HCT116 (cell line): ENCODE results near the gene B4GALNT3. TPM values are rescaled to one million over a fixed set of nuclear protein-coding genes. Genes with fewer than 3 reads are reported as not detected.

Source experiments
- ATAC-seq: fragments of 200-7000 bp; cut with Tn5 transposase; 2 replicates; pipeline ENCODE4 v1.9.1; 2020; ENCODE audit warnings: mild to moderate bottlenecking, moderate library complexity
- BruUV-seq: library from RNA; stranded (reverse); fragments of 400-500 nt; replicated peaks from 2 replicates; lab custom pipeline; 2021; lab: Mats Ljungman, UMichigan
- CTCF ChIA-PET: fragments of 300-600 bp; sonication (Branson Sonifier 250); formaldehyde crosslinking; loops from one replicate; lab custom pipeline; 2021; ENCODE audit warnings: antibody characterized with exemption; lab: Charles Lee
- POLR2A ChIA-PET: fragments of 300-600, 350-600 bp; sonication (Branson Sonifier 250); formaldehyde crosslinking; loops from one replicate; lab custom pipeline; 2021; ENCODE audit warnings: antibody characterized with exemption; lab: Charles Lee
- RAD21 ChIA-PET, 2 experiments: fragments of 300-600 bp; sonication (Branson Sonifier 250); formaldehyde crosslinking; loops; one replicate each; lab custom pipeline; 2023; ENCODE audit warnings: low total read pairs in 2 of 2; ENCODE audit not compliant: uncharacterized antibody in 2 of 2, unreplicated experiment in 2 of 2, low non-redundant PET in 1 of 2; lab: Charles Lee
- DNase-seq: peaks from one replicate; pipeline ENCODE4 v3.0.0-alpha.2; 2010; ENCODE audit warnings: low read depth, low spot score
- H2AFZ ChIP-seq: fragments of 200-600 bp; shearing (Covaris generic), sonication (generic); 2 replicates; pipeline ENCODE4 v1.6.1; 2017; ENCODE audit warnings: low read depth, mixed run types, mixed read lengths, antibody characterized with exemption, low read length; ENCODE audit not compliant: poor library complexity, severe bottlenecking
- H3K27ac ChIP-seq: 2 replicates; pipeline ENCODE4 v1.5.1; 2012; ENCODE audit warnings: low read depth, low read length
- H3K27me3 ChIP-seq: fragments of 200-600 bp; sonication (generic); 2 replicates; pipeline ENCODE4 v1.6.1; 2016; ENCODE audit warnings: mixed run types, low read length, mixed read lengths; ENCODE audit not compliant: insufficient read depth
- H3K36me3 ChIP-seq, 2 experiments: fragments of 200-500 bp in 1 of 2; fragments of 200-600 bp in 1 of 2; sonication (Bioruptor generic) in 1 of 2; sonication (generic) in 1 of 2; 2 replicates each; pipeline versions ENCODE4 v1.5.1 to v1.6.1; 2014 to 2016; ENCODE audit warnings: low read length in 2 of 2, inconsistent platforms in 1 of 2, mixed read lengths in 1 of 2, mixed run types in 1 of 2; ENCODE audit not compliant: insufficient read depth in 2 of 2, control insufficient read depth in 1 of 2
- H3K4me1 ChIP-seq, 2 experiments: fragments of 200-600 bp in 1 of 2; sonication (generic) in 1 of 2; 2 replicates each; pipeline versions ENCODE4 v1.5.1 to v1.6.1; 2012 to 2017; ENCODE audit warnings: low read length in 2 of 2, inconsistent platforms in 1 of 2, mild to moderate bottlenecking in 1 of 2, mixed read lengths in 1 of 2, mixed run types in 1 of 2, moderate library complexity in 1 of 2; ENCODE audit not compliant: insufficient read depth in 2 of 2, control insufficient read depth in 1 of 2
- H3K4me2 ChIP-seq: fragments of 200-600 bp; sonication (generic); 2 replicates; pipeline ENCODE4 v1.6.1; 2017; ENCODE audit warnings: mixed run types, low read length, mixed read lengths
- H3K4me3 ChIP-seq, 2 experiments: fragments of 200-600 bp in 1 of 2; sonication (generic) in 1 of 2; replicated peaks in 1 of 2; 2 replicates each; pipeline ENCODE4 v1.5.1; 2011 to 2016; ENCODE audit warnings: low read length in 2 of 2, control low read depth in 1 of 2, low read depth in 1 of 2, mild to moderate bottlenecking in 1 of 2, mixed read lengths in 1 of 2, mixed run types in 1 of 2
- H3K79me2 ChIP-seq: fragments of 200-600 bp; sonication (generic); 2 replicates; pipeline ENCODE4 v1.6.1; 2017; ENCODE audit warnings: mild to moderate bottlenecking, mixed run types, low read length, moderate library complexity, mixed read lengths; ENCODE audit not compliant: insufficient read depth
- H3K9ac ChIP-seq: fragments of 200-600 bp; sonication (generic); 2 replicates; pipeline ENCODE4 v1.6.1; 2016; ENCODE audit warnings: low read length, mixed read lengths
- H3K9me2 ChIP-seq: fragments of 200-600 bp; sonication (generic), shearing (Covaris generic); 2 replicates; pipeline ENCODE4 v1.6.1; 2017; ENCODE audit warnings: mixed run types, mild to moderate bottlenecking, moderate library complexity; ENCODE audit not compliant: insufficient read depth
- H3K9me3 ChIP-seq, 2 experiments: fragments of 200-500 bp in 1 of 2; fragments of 200-600 bp in 1 of 2; sonication (Bioruptor generic) in 1 of 2; sonication (generic) in 1 of 2; 2 replicates each; pipeline ENCODE4 v1.6.1; 2014 to 2017; ENCODE audit warnings: low read length in 2 of 2, mixed read lengths in 2 of 2, inconsistent platforms in 1 of 2, low read depth in 1 of 2, mild to moderate bottlenecking in 1 of 2, mixed run types in 1 of 2, moderate library complexity in 1 of 2; ENCODE audit not compliant: control insufficient read depth in 1 of 2, insufficient read depth in 1 of 2
- H4K20me1 ChIP-seq: fragments of 200-600 bp; sonication (generic), shearing (Covaris generic); 2 replicates; pipeline ENCODE4 v1.6.1; 2017; ENCODE audit warnings: mixed run types, mild to moderate bottlenecking, moderate library complexity; ENCODE audit not compliant: insufficient read depth
- EGR1 ChIP-seq: IDR thresholded peaks from 2 replicates; pipeline ENCODE4 v1.6.1; 2012; ENCODE audit warnings: low read depth
- ELF1 ChIP-seq: IDR thresholded peaks from 2 replicates; pipeline ENCODE4 v1.6.1; 2012; ENCODE audit warnings: low read depth, borderline replicate concordance
- EZH2 ChIP-seq: fragments of 200-600 bp; sonication (generic); IDR thresholded peaks from 2 replicates; pipeline ENCODE4 v1.6.1; 2017; ENCODE audit warnings: antibody characterized with exemption, mixed run types
- JUND ChIP-seq: IDR thresholded peaks from 2 replicates; pipeline ENCODE4 v1.6.1; 2012
- POLR2A ChIP-seq: IDR thresholded peaks from 2 replicates; pipeline ENCODE4 v1.7.0; 2011; ENCODE audit warnings: borderline replicate concordance; ENCODE audit not compliant: insufficient read depth, insufficient read length; ENCODE audit errors: extremely low read depth
- RAD21 ChIP-seq: IDR thresholded peaks from 2 replicates; pipeline ENCODE4 v1.6.1; 2012; ENCODE audit warnings: low read depth, mild to moderate bottlenecking
- REST ChIP-seq: IDR thresholded peaks from 2 replicates; pipeline ENCODE4 v1.6.1; 2012; ENCODE audit warnings: low read depth
- SIN3A ChIP-seq: IDR thresholded peaks from 2 replicates; pipeline ENCODE4 v1.6.1; 2012; ENCODE audit warnings: low read depth
- SP1 ChIP-seq: IDR thresholded peaks from 2 replicates; pipeline ENCODE4 v1.6.1; 2012; ENCODE audit warnings: low read depth
- YY1 ChIP-seq: IDR thresholded peaks from 2 replicates; pipeline ENCODE4 v1.6.1; 2011; ENCODE audit warnings: low read length, low read depth, moderate library complexity, mild to moderate bottlenecking; ENCODE audit not compliant: insufficient replicate concordance; ENCODE audit errors: extremely low read depth
- ZFX ChIP-seq: fragments of 450-650 bp; IDR thresholded peaks from 2 replicates; pipeline ENCODE4 v1.6.1; 2017
- ZNF274 ChIP-seq: fragments of 200-500 bp; sonication (Bioruptor generic); IDR thresholded peaks from 2 replicates; pipeline ENCODE4 v1.6.1; 2014; ENCODE audit warnings: mild to moderate bottlenecking, low read depth, low read length, inconsistent platforms
- intact Hi-C: fragments of 100-400 bp; cut with micrococcal nuclease; formaldehyde crosslinking; loops from 2 replicates; pipeline ENCODE4 v1.10.0; 2022
- total RNA-seq: library from RNA; stranded (reverse); gene quantifications from one replicate; pipeline ENCODE4 v1.2.1, GENCODE V29; 2021; ENCODE audit not compliant: unreplicated experiment
- TF ChIP-seq, protein P1 (sequence below): IDR thresholded peaks from 2 replicates; pipeline ENCODE4 v1.6.1; 2012
- TF ChIP-seq, protein P2 (sequence below): IDR thresholded peaks from 2 replicates; pipeline ENCODE4 v1.6.1; 2012

The B4GALNT3 gene
- total RNA-seq, 1 experiment from 2014 or later = 18.2 TPM

DNA sequence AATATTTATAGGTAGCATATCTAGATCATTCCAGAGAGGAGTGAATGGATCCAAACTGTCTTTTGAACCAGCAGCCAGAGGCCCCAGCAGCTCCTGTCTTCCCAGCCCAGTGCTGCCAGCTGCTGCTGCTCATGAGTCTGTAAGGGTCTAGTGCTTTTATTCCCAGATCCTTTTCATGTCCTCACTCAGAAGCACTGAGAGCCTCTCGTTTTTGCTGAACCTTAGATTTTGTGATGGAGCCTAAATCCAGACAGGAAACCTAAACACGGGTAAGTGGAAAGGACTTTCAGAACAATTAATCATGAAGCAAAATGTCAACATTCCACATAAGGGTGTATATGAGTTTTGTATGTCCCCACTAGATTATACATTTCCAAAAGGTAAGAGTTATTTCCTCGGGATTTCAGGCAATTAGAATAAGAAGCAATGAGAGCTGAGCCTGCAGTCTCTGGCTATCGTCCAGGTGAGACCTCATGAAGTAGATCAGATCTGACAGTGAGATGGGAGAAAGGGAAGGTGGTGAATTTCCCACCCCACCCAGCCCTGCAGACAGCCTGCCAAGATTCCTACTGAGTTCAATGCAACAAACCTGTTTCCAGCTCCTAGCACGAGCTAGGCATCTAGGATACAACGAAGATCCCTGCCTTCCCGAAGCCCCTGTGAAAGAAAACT is 119.1 kb downstream of the B4GALNT3 start:
- BruUV-seq = no TSS peak
- no peaks in the 10 kb centered on the region for H3K27me3 ChIP-seq
- H3K27ac ChIP-seq = no peak overlapping the region
- TF ChIP-seq ZNF274 (no peak), JUND (no peak), EZH2 (no peak), POLR2A (no peak), YY1 (no peak), ELF1 (no peak), REST (no peak), SP1 (no peak), RAD21 (no peak), EGR1 (no peak), ZFX (no peak), SIN3A (no peak)
- TF ChIP-seq, protein P1, sequence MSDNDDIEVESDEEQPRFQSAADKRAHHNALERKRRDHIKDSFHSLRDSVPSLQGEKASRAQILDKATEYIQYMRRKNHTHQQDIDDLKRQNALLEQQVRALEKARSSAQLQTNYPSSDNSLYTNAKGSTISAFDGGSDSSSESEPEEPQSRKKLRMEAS = no peak
- TF ChIP-seq, protein P2, sequence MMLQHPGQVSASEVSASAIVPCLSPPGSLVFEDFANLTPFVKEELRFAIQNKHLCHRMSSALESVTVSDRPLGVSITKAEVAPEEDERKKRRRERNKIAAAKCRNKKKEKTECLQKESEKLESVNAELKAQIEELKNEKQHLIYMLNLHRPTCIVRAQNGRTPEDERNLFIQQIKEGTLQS = no peak
- TF ChIP-seq, all 23 proteins: peak for 0
- CTCF ChIA-PET = interaction anchor here (1.1 to 1.5 kb wide), 2 partner anchors 172 kb away, joined by 3 to 4 read pairs; no protein-coding TSS in a partner anchor
- H3K9me3 ChIP-seq = no peaks in the 10 kb centered on the region
- no peak overlapping the region for H2AFZ ChIP-seq
- RAD21 ChIA-PET = no interaction called here
- H3K4me1 ChIP-seq = peaks cover 12 to 26% of the 10 kb centered on the region in 2 experiments
- no peaks in the 10 kb centered on the region for H4K20me1 ChIP-seq
- POLR2A ChIA-PET = interaction anchor here (0.6 kb wide), 1 partner anchor 384 kb away, joined by 8 read pairs; no protein-coding TSS in a partner anchor
- intact Hi-C loops = no loop called here
- no peak overlapping the region for H3K9ac ChIP-seq
- H3K4me3 ChIP-seq = no peak overlapping the region
- no peaks in the 10 kb centered on the region for H3K9me2 ChIP-seq
- DNase-seq (no peak), ATAC-seq (no peak)
- H3K36me3 ChIP-seq = no peaks in the 10 kb centered on the region
- H3K4me2 ChIP-seq = no peak overlapping the region
- no peaks in the 10 kb centered on the region for H3K79me2 ChIP-seq
